HG03060 (cell line): ENCODE results near the gene OR7D4.
"Not testable (repeated sequence)": the region's sequence is repeated elsewhere in the genome, so short reads cannot be mapped to it uniquely, and the experiment has no call there.

Experiments
- ATAC-seq: cut with Tn5 transposase; IDR thresholded peaks from one replicate; pipeline ENCODE4 v1.9.1; 2021; ENCODE audit warnings: low read depth, moderate number of reproducible peaks; ENCODE audit not compliant: unreplicated experiment

Gene OR7D4

GRCh38 chr19:9219489-9219888 is at the start of gene OR7D4:
OR7D4 (minus strand) TSS chr19:9219589; CDS start chr19:9214837, 4,752 bp downstream.
- ATAC-seq = no peak

DNA sequence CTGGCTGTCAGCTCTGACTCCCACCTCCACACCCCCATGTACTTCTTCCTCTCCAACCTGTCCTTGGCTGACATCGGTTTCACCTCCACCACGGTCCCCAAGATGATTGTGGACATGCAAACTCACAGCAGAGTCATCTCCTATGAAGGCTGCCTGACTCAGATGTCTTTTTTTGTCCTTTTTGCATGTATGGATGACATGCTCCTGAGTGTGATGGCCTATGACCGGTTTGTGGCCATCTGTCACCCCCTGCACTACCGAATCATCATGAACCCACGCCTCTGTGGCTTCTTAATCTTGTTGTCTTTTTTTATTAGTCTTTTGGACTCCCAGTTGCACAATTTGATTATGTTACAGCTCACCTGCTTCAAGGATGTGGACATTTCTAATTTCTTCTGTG is 31.8 kb upstream of the OR7D4 start:
- no peak for ATAC-seq

DNA sequence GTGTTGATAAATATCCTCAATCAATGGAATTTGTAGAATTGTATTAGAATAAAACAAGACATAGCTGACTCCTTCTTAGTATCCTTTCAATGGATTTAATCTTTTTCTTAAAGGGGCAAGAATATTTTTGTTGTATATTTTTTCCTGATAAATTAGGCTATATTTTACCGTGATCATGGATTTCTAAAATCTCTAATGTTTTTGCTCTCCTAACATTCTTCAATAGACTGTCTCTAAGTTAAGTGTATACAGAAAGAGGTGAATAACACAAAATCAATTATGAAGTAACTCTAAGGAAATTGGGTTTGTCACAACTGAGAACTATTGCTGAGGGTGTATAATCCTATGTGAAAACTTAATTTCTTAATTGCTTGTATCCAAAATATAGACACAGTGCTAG is 31.2 kb upstream of the OR7D4 start, which contains the start of gene OR7E24:
TSS of gene OR7E24 (plus strand) at position 301 of the 400 bp plus-strand sequence. CDS start 114 bp downstream, outside the sequence.
- ATAC-seq = no peak

- no peak for ATAC-seq
Measured at GRCh38 chr19:9205501-9206113, 13.8 kb downstream of the OR7D4 start.

DNA sequence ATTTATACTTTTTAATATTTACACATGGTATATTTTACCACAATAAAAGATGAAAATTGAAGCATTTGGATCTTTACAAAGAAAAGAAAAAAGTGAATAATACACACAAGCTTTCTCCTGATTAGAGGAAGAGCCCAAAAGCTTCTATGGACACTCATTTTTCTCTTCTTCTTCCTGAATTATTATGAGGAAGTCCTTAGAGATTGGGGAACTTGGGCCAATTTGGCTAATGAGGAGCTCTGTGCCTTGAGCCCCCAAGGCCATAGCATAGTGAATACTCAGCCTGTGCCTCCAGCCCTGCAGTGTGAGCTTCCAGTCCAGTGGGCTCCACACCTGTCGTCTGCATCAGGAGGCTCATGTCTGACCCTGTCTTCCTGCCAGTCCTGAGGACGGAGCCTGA is 21.3 kb downstream of the OR7D4 start:
- not testable (repeated sequence) for ATAC-seq

DNA sequence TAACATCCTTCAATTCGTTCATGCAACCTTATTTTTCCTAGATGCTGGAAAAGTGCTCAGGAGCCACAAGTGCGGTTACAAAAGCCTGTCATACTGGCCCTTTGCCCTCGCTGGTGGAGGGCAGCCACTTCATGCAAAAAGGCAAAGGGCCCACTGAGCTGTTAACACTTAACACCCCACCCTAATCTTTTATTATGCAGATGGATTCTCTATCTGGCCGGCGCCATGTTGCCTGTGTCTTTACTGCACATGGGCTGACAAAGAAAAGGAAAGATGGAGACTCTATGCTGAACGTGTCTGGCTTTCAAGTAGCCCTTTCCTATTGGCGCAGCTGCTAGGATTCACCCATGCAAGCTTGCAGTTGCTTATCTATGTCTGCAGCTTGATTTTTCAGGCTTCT is 29.9 kb downstream of the OR7D4 start:
- ATAC-seq = no peak

DNA sequence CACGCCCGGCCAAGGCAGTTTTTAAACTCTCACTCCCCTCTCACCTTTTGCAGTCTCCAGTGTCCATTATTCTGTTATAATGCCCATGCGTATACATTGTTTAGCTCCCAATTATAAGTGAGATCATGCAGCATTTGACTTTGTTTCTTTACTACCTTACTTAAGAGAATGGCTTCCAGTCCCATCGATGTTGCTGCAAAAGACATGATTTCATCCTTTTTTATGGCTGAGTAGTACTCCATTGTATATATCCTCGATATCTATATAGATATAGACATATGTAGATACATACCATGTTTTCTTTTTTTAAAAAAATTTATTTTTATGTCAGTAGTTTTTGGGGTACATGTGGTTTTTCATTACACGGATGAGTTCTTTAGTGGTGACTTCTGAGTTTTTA is 32.2 kb downstream of the OR7D4 start:
- no peak for ATAC-seq

DNA sequence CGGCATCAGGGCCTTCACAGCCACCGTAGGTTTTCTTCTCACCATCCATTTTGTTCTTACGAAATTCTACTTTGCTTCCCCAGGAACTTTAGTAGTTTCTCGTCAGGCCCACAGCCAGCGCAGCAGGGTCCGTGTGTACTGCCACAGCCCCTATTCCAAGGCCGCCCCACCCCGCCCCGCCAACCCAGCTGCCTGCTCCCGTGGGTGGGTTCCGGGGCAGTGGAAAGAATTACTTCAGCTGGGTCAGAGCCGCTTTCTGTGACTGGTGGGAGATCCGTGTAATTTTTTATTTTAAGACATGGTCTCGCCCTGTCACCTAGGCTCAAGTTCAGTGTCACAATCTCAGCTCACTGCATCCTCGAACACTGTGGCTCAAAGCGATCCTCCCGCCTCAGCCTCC is 36.4 kb downstream of the OR7D4 start:
- ATAC-seq = no peak

DNA sequence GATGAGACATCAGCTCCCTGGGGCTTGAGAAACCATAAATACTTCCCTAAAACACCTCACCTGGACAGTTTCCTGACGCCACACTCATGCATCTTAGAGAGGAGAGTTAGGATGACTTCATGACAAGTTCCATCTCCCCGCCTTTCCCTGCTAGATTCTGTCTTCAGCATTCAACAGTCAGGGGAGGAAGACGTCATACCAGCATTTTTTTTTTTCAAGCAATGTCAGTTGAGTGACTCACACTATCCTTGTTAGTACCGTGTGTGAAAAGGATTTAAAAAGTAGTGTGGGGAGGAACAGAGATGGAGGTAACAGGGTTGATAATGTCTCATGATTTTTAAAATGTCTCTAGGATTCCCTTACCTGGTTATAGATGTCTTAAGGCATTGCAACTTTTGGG is 40.5 kb downstream of the OR7D4 start, which contains the start of gene OR7D2:
TSS of gene OR7D2 (plus strand) at position 79 of the 400 bp plus-strand sequence. CDS start 6,803 bp downstream, outside the sequence.
- no peak for ATAC-seq

- no peak for ATAC-seq
Measured at GRCh38 chr19:9175326-9175725, 44.1 kb downstream of the OR7D4 start.

- ATAC-seq = no peak
Measured at GRCh38 chr19:9171393-9171991, 47.9 kb downstream of the OR7D4 start.

- ATAC-seq = no peak
Measured at GRCh38 chr19:9166846-9167245, 52.5 kb downstream of the OR7D4 start.

GRCh38 chr19:9165261-9165660 is 54.1 kb downstream of the OR7D4 start:
- no peak for ATAC-seq

DNA sequence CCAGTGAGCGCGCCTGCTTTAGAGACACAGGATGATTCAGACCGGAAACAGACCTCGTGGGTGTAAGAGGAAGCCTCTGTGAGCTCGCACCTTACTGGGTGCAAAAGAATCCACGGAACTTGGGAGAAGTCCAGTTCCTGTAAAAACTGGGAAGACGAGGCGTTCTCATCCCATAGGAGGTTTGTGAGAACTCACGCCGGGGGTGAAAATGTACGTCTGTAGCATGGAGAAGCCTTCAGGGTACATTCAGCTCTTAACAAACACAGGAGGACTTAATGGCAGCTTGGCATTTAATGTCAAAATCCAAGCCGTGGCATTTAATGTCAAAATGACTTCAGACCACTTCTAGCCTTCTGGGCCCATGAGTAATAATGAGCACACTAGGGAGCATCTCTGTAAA is 58.0 kb downstream of the OR7D4 start:
- ATAC-seq = no peak
